Glutamatergic neuron (in vitro differentiated cells): ENCODE measurements around the gene WDFY4. TPM values are rescaled to one million over a fixed set of nuclear protein-coding genes. Genes with fewer than 3 reads are reported as not detected.

Experiments used
- DNase-seq: peaks from one replicate; pipeline ENCODE4 v3.0.0; 2022
- H3K27ac Mint-ChIP-seq: one replicate; pipeline ENCODE4 v1.8.0; 2020; ENCODE audit warnings: mild to moderate bottlenecking, mixed read lengths, inconsistent platforms; ENCODE audit not compliant: unreplicated experiment
- H3K27me3 Mint-ChIP-seq: one replicate; pipeline ENCODE4 v1.8.0; 2020; ENCODE audit warnings: mild to moderate bottlenecking, moderate library complexity, mixed read lengths, inconsistent platforms; ENCODE audit not compliant: unreplicated experiment
- H3K36me3 Mint-ChIP-seq: one replicate; pipeline ENCODE4 v1.8.0; 2020; ENCODE audit warnings: mild to moderate bottlenecking, mixed read lengths, inconsistent platforms; ENCODE audit not compliant: unreplicated experiment
- H3K4me1 Mint-ChIP-seq: one replicate; pipeline ENCODE4 v1.8.0; 2020; ENCODE audit warnings: mild to moderate bottlenecking, low read depth, mixed read lengths, inconsistent platforms; ENCODE audit not compliant: unreplicated experiment
- H3K4me3 Mint-ChIP-seq: one replicate; pipeline ENCODE4 v1.8.0; 2020; ENCODE audit warnings: mild to moderate bottlenecking, mixed read lengths, inconsistent platforms; ENCODE audit not compliant: unreplicated experiment
- H3K9me3 Mint-ChIP-seq: one replicate; pipeline ENCODE4 v1.8.0; 2020; ENCODE audit warnings: mild to moderate bottlenecking, moderate library complexity, mixed read lengths, inconsistent platforms; ENCODE audit not compliant: unreplicated experiment
- total RNA-seq: library from RNA; stranded (reverse); fragmentation: NEBNext Ultra II Directional; extraction: Animal tissue kit (Norgen Biotek cat#: 25700); gene quantifications from one replicate; pipeline ENCODE4 v1.2.1, GENCODE V29; 2021; ENCODE audit not compliant: unreplicated experiment
- TF ChIP-seq, protein P1 (sequence below): fragments of 200-600 bp; sonication (generic); IDR thresholded peaks from one replicate; pipeline ENCODE4 v1.5.0; 2021; ENCODE audit not compliant: partially characterized antibody, unreplicated experiment

WDFY4 gene
- total RNA-seq, 1 donor from 2014 or later: not detected

DNA sequence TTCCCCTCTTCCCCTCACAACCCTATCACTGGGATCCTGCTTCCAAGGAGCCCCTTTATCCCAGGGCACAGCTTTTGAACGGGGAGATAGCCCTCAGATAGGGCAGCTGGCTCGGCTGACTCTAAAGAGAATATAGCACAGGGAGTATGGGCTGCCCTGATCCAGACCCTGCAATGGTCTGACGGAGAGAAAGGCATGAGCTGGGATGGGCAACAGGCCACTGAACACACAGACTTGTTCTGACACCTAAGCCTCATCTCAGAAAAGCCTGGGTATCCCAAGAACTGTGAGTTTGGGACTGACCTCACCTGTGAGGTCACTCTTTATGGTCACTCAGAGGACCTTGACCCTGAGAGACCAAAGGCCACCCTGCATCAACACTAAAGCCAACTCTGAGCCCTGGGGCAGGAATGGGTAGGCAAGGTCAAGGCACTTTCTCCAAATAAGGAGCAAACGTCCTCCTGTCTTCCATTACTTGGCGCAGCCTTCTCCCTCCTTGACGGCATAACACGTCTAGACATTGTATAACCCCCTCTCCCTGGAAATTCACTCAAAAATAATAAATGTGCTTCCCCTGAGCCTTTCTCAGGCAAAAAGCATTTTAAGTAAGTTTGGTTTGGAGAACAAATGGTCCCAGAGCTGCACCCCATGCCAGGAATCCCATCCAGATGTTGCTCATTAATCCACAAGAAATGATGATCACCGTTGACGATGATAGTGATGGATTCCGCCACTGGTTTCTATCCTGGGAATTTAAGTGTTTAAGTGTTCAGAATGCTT is 263.2 kb downstream of the WDFY4 start:
- H3K9me3 Mint-ChIP-seq: no peaks in the 10 kb centered on the region
- H3K27me3 Mint-ChIP-seq: no peaks in the 10 kb centered on the region
- no peak overlapping the region for H3K27ac Mint-ChIP-seq
- no peaks in the 10 kb centered on the region for H3K36me3 Mint-ChIP-seq
- H3K4me3 Mint-ChIP-seq: no peak overlapping the region
- TF ChIP-seq, protein P1, sequence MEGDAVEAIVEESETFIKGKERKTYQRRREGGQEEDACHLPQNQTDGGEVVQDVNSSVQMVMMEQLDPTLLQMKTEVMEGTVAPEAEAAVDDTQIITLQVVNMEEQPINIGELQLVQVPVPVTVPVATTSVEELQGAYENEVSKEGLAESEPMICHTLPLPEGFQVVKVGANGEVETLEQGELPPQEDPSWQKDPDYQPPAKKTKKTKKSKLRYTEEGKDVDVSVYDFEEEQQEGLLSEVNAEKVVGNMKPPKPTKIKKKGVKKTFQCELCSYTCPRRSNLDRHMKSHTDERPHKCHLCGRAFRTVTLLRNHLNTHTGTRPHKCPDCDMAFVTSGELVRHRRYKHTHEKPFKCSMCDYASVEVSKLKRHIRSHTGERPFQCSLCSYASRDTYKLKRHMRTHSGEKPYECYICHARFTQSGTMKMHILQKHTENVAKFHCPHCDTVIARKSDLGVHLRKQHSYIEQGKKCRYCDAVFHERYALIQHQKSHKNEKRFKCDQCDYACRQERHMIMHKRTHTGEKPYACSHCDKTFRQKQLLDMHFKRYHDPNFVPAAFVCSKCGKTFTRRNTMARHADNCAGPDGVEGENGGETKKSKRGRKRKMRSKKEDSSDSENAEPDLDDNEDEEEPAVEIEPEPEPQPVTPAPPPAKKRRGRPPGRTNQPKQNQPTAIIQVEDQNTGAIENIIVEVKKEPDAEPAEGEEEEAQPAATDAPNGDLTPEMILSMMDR: no peak
- no peak for DNase-seq
- H3K4me1 Mint-ChIP-seq: peaks cover 4% of the 10 kb centered on the region

DNA sequence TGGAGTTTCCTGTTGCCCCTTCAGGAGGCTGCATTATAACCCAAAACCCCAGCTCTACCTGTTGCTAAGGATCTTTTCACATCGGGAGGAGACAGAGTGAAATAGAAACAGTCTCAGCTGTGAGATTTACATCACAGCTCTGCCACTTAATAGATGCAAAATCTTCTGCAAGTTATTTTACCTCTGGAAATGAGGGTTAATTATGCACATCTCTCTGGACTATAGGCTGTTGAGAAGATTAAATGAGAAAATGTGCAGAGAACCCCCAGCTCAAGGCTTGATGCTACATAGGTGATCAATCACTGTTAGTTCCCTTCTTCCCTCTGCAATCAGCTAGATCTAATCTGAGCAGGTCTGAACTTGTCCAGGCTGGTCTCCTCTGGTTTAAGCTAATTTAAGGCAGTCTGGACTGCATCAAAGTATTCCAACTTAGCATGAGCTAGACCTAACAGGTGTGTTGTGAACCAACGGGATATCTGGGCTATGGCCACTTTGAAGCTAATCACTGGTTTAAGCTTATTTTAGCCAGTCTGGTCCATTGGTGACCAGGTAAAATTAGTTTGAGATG is 263.9 kb downstream of the WDFY4 start:
- DNase-seq: no peak
- Mint-ChIP-seq H3K4me3 (no peak overlapping the region), H3K36me3 (no peaks in the 10 kb centered on the region), H3K9me3 (no peaks in the 10 kb centered on the region), H3K27ac (no peak overlapping the region), H3K27me3 (no peaks in the 10 kb centered on the region), H3K4me1 (peaks cover 1% of the 10 kb centered on the region)
- TF ChIP-seq, protein P1: no peak

GRCh38 chr10:48951707-48952106 is 267.0 kb downstream of the WDFY4 start:
- DNase-seq: no peak
- peaks cover 1% of the 10 kb centered on the region for H3K27me3 Mint-ChIP-seq
- no peak overlapping the region for H3K27ac Mint-ChIP-seq
- no peaks in the 10 kb centered on the region for H3K9me3 Mint-ChIP-seq
- TF ChIP-seq, protein P1: no peak
- no peak overlapping the region for H3K4me3 Mint-ChIP-seq
- no peaks in the 10 kb centered on the region for H3K36me3 Mint-ChIP-seq
- H3K4me1 Mint-ChIP-seq: no peaks in the 10 kb centered on the region

DNA sequence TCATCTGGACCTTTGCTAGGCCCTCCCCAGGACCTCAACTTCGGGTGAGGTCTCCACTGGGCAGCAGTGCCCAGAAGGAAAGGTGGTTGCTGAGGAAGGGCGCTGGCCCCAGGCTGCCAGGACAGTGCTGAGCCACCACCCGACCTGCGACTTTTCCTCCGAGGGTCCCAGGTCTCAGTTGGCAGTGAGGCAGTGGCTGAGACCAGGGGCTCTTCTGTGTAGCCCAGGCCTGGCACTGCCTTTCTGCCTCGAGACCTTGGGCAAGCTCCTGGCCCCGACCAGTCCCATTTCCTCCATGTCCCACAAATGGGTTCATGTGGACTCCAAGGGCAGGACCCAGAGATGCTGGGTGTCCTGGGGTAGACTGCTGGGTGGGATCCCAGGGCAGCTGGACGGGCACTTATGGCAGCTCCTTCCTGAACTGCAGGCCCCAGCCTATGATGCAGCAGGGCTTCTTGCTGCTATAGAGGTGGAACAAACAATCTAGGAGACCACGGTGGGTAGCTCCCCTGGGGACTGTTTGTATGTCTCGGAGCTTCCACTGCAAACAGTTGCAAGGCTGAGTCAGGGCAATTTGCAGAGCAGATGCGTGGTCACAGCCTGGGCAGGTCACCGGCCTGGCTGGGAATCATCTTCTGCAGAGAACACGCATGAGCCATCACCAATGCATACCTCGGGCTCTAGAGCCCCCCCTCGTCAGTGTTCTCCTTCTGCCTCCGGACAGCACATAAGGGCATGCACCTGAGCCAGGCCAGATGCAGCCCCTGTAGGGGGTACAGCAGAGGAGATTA is 272.9 kb downstream of the WDFY4 start:
- no peak for DNase-seq
- Mint-ChIP-seq H3K27ac (no peak overlapping the region), H3K4me3 (no peak overlapping the region), H3K4me1 (no peaks in the 10 kb centered on the region), H3K36me3 (peaks cover 7% of the 10 kb centered on the region), H3K27me3 (peaks cover 8% of the 10 kb centered on the region), H3K9me3 (peaks cover 3% of the 10 kb centered on the region)
- TF ChIP-seq, protein P1: no peak
